ENCODE measurements around the gene HLA-DQB1.
"Not testable (repeated sequence)": the region's sequence is repeated elsewhere in the genome, so short reads cannot be mapped to it uniquely, and the experiment has no call there.

HLA-DQB1 gene

GRCh38 chr6:32684246-32684645, 17.8 kb upstream of the HLA-DQB1 start:
- no peaks in the 10 kb centered on the region for H3K79me2 ChIP-seq (ENCODE audit: insufficient read depth, low read length)
- no peaks in the 10 kb centered on the region for H3F3A ChIP-seq (ENCODE audit: low read depth)
- no peaks in the 10 kb centered on the region for H4K20me1 ChIP-seq (ENCODE audit: insufficient read depth, low read length, poor library complexity, severe bottlenecking)
- H3K4me1 ChIP-seq (ENCODE audit: insufficient read depth, low read length, poor library complexity, severe bottlenecking) = peaks cover 5% of the 10 kb centered on the region
- H3K4me2 ChIP-seq (ENCODE audit: low read depth, low read length, poor library complexity, severe bottlenecking) = no peak overlapping the region
- H3K36me3 ChIP-seq (ENCODE audit: insufficient read depth, low read length) = no peaks in the 10 kb centered on the region
- H2AFZ ChIP-seq (ENCODE audit: low read length) = no peak overlapping the region
- TF ChIP-seq EZH2phosphoT487 (IDR thresholded peaks at IDR 0.05; ENCODE audit: borderline replicate concordance) = no peak
- TF ChIP-seq, protein P1, sequence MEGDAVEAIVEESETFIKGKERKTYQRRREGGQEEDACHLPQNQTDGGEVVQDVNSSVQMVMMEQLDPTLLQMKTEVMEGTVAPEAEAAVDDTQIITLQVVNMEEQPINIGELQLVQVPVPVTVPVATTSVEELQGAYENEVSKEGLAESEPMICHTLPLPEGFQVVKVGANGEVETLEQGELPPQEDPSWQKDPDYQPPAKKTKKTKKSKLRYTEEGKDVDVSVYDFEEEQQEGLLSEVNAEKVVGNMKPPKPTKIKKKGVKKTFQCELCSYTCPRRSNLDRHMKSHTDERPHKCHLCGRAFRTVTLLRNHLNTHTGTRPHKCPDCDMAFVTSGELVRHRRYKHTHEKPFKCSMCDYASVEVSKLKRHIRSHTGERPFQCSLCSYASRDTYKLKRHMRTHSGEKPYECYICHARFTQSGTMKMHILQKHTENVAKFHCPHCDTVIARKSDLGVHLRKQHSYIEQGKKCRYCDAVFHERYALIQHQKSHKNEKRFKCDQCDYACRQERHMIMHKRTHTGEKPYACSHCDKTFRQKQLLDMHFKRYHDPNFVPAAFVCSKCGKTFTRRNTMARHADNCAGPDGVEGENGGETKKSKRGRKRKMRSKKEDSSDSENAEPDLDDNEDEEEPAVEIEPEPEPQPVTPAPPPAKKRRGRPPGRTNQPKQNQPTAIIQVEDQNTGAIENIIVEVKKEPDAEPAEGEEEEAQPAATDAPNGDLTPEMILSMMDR (conservative IDR thresholded peaks at IDR 0.05; ENCODE audit: low read length) = no peak
- H3K9me3 ChIP-seq (ENCODE audit: insufficient read depth, low read depth, low read length) = no peaks in the 10 kb centered on the region
- H3K9ac ChIP-seq (ENCODE audit: low read depth, low read length, poor library complexity, severe bottlenecking) = no peak overlapping the region
- no peaks in the 10 kb centered on the region for H3K9me2 ChIP-seq (replicated peaks; ENCODE audit: low read depth, low read length)
- H3K27me3 ChIP-seq (ENCODE audit: insufficient read depth, low read length, poor library complexity, severe bottlenecking) = peaks cover 22% of the 10 kb centered on the region
- no peak overlapping the region for H3K4me3 ChIP-seq (ENCODE audit: low read length, poor library complexity, severe bottlenecking)

DNA sequence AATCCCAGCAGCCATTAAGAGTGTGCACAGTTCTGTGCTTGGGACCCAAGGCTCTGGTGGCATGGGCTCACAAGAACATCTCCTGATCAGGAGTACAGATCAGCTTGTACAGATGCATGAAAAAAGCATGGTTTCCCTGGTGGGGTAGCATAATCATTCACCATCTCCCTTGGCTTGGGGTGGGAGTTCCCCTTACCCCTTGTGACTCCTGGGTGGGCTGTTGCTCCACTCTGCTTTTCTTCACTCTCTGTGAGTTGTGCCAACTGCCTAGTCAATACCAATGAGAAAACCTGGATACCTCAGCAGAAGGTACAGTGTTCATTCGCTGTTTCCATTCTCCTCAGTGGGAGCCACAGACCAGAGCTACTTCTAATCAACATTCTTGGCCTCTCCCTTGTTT, 13.6 kb upstream of the HLA-DQB1 start:
- Histone ChIP-seq H3K9me3 (ENCODE audit: insufficient read depth, low read depth, low read length) (no peaks in the 10 kb centered on the region; the same call in 1 of the 2 replicates), H3K4me1 (ENCODE audit: insufficient read depth, low read length, poor library complexity, severe bottlenecking) (peaks cover under 1% of the 10 kb centered on the region), H3K9ac (ENCODE audit: low read depth, low read length, poor library complexity, severe bottlenecking) (no peak overlapping the region), H3K36me3 (ENCODE audit: insufficient read depth, low read length) (no peaks in the 10 kb centered on the region), H3K27me3 (ENCODE audit: insufficient read depth, low read length, poor library complexity, severe bottlenecking) (peaks cover 22% of the 10 kb centered on the region), H3K9me2 (replicated peaks; ENCODE audit: low read depth, low read length) (no peaks in the 10 kb centered on the region), H4K20me1 (ENCODE audit: insufficient read depth, low read length, poor library complexity, severe bottlenecking) (no peaks in the 10 kb centered on the region), H2AFZ (ENCODE audit: low read length) (no peak overlapping the region), H3K4me2 (ENCODE audit: low read depth, low read length, poor library complexity, severe bottlenecking) (no peak overlapping the region), H3K79me2 (ENCODE audit: insufficient read depth, low read length) (no peaks in the 10 kb centered on the region), H3F3A (ENCODE audit: low read depth) (no peaks in the 10 kb centered on the region), H3K4me3 (ENCODE audit: low read length, poor library complexity, severe bottlenecking) (no peak overlapping the region)
- TF ChIP-seq, protein P1 (conservative IDR thresholded peaks at IDR 0.05; ENCODE audit: low read length) = no peak
- TF ChIP-seq EZH2phosphoT487 (IDR thresholded peaks at IDR 0.05; ENCODE audit: borderline replicate concordance) = no peak

DNA sequence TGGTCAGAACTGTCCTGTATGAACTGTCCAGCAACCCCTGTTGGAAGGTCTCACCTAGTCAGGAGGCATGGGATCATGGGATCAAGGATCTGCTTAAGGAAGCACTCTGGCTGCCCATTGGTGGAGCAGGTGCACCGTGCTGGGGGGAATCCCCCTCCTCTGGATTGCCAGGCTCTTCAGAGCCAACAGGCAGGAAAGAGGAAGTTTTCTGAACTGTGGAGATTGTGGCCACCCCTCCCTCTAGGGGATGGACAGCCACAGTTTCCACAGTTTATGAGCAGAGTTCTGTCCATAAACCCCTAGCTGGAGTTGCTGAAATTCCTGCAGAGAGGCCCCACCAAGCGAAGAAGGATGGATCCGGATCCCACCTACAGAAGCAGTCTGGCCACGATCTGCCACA, 13.0 kb upstream of the HLA-DQB1 start:
- Histone ChIP-seq H2AFZ (ENCODE audit: low read length) (no peak overlapping the region), H3K9me3 (ENCODE audit: insufficient read depth, low read depth, low read length) (no peaks in the 10 kb centered on the region; the same call in 1 of the 2 replicates), H3K79me2 (ENCODE audit: insufficient read depth, low read length) (no peaks in the 10 kb centered on the region), H3K36me3 (ENCODE audit: insufficient read depth, low read length) (no peaks in the 10 kb centered on the region), H3F3A (ENCODE audit: low read depth) (no peaks in the 10 kb centered on the region), H4K20me1 (ENCODE audit: insufficient read depth, low read length, poor library complexity, severe bottlenecking) (no peaks in the 10 kb centered on the region), H3K27me3 (ENCODE audit: insufficient read depth, low read length, poor library complexity, severe bottlenecking) (peaks cover 20% of the 10 kb centered on the region), H3K4me1 (ENCODE audit: insufficient read depth, low read length, poor library complexity, severe bottlenecking) (no peaks in the 10 kb centered on the region), H3K9ac (ENCODE audit: low read depth, low read length, poor library complexity, severe bottlenecking) (no peak overlapping the region), H3K4me3 (ENCODE audit: low read length, poor library complexity, severe bottlenecking) (no peak overlapping the region), H3K4me2 (ENCODE audit: low read depth, low read length, poor library complexity, severe bottlenecking) (no peak overlapping the region), H3K9me2 (replicated peaks; ENCODE audit: low read depth, low read length) (no peaks in the 10 kb centered on the region)
- TF ChIP-seq, protein P1 (conservative IDR thresholded peaks at IDR 0.05; ENCODE audit: low read length) = no peak
- TF ChIP-seq EZH2phosphoT487 (IDR thresholded peaks at IDR 0.05; ENCODE audit: borderline replicate concordance) = no peak

DNA sequence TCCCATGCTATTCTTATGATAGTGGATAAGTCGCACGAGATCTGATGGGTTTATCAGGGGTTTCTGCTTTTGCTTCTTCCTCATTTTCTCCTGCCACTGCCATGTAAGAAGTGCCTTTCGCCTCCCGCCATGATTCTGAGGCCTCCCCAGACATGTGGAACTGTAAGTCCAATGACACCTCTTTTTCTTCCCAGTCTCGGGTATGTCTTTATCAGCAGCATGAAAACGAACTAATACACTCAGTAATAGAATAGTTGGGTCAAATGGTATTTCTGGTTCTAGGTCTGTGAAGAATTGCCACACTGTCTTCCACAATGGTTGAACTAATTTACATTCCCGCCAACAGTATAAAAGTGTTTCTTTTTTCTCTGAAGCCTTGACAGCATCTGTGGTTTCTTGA, 7.7 kb upstream of the HLA-DQB1 start:
- not testable (repeated sequence) for H3K9ac ChIP-seq (ENCODE audit: low read depth, low read length, poor library complexity, severe bottlenecking); H2AFZ ChIP-seq (ENCODE audit: low read length); H3K4me2 ChIP-seq (ENCODE audit: low read depth, low read length, poor library complexity, severe bottlenecking)

DNA sequence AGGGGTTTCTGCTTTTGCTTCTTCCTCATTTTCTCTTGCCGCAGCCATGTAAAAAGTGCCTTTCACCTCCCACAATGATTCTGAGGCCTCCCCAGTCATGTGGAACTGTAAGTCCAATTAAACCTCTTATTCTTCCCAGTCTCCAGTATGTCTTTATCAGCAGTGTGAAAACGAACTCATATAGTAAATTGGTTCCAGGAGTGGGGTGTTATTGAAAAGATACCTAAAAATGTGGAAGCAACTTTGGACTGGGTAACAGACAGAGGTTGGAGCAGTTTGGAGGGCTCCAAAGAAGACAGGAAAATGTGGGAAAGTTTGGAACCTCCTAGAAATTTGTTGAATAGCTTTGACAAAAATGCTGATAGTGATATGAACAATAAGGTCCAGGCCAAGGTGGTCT, 5.5 kb upstream of the HLA-DQB1 start:
- not testable (repeated sequence) for H3K4me3 ChIP-seq (ENCODE audit: low read length, poor library complexity, severe bottlenecking); H3K9me2 ChIP-seq (replicated peaks; ENCODE audit: low read depth, low read length); H2AFZ ChIP-seq (ENCODE audit: low read length); H3K27me3 ChIP-seq (ENCODE audit: insufficient read depth, low read length, poor library complexity, severe bottlenecking); H3K4me2 ChIP-seq (ENCODE audit: low read depth, low read length, poor library complexity, severe bottlenecking); H3K36me3 ChIP-seq (ENCODE audit: insufficient read depth, low read length); H4K20me1 ChIP-seq (ENCODE audit: insufficient read depth, low read length, poor library complexity, severe bottlenecking); H3F3A ChIP-seq (ENCODE audit: low read depth); H3K9me3 ChIP-seq (ENCODE audit: insufficient read depth, low read depth, low read length); H3K79me2 ChIP-seq (ENCODE audit: insufficient read depth, low read length); H3K4me1 ChIP-seq (ENCODE audit: insufficient read depth, low read length, poor library complexity, severe bottlenecking); H3K9ac ChIP-seq (ENCODE audit: low read depth, low read length, poor library complexity, severe bottlenecking)

More for the DNA sequence above, 7.7 kb upstream of the HLA-DQB1 start:
- not testable (repeated sequence) for H3K36me3 ChIP-seq (ENCODE audit: insufficient read depth, low read length); H3K4me1 ChIP-seq (ENCODE audit: insufficient read depth, low read length, poor library complexity, severe bottlenecking); H3K9me2 ChIP-seq (replicated peaks; ENCODE audit: low read depth, low read length); H3K27me3 ChIP-seq (ENCODE audit: insufficient read depth, low read length, poor library complexity, severe bottlenecking); H3F3A ChIP-seq (ENCODE audit: low read depth); H4K20me1 ChIP-seq (ENCODE audit: insufficient read depth, low read length, poor library complexity, severe bottlenecking); H3K9me3 ChIP-seq (ENCODE audit: insufficient read depth, low read depth, low read length); H3K4me3 ChIP-seq (ENCODE audit: low read length, poor library complexity, severe bottlenecking); H3K79me2 ChIP-seq (ENCODE audit: insufficient read depth, low read length)

All from Loucy (cell line).